Retinal pigment epithelial cell (primary cell): ENCODE results near the gene POLR1G.
A peak's percentile ranks its signal among the peaks of the same experiment; 100 is the strongest.
"Not testable (repeated sequence)": the region's sequence is repeated elsewhere in the genome, so short reads cannot be mapped to it uniquely, and the experiment has no call there.

ENCODE experiments used
- DNase-seq: peaks from one replicate; pipeline ENCODE4 v3.0.0-alpha.2; 2010; ENCODE audit warnings: low read depth
- H3K4me3 ChIP-seq: 2 replicates; pipeline ENCODE4 v1.5.1; 2011; ENCODE audit warnings: mild to moderate bottlenecking, low read length, control low read depth, moderate library complexity
- TF ChIP-seq, protein P1 (sequence below): conservative IDR thresholded peaks from 2 replicates; pipeline ENCODE4 v1.5.1; 2011; ENCODE audit warnings: low read depth, low read length, control low read depth, inconsistent platforms

The POLR1G gene

DNA sequence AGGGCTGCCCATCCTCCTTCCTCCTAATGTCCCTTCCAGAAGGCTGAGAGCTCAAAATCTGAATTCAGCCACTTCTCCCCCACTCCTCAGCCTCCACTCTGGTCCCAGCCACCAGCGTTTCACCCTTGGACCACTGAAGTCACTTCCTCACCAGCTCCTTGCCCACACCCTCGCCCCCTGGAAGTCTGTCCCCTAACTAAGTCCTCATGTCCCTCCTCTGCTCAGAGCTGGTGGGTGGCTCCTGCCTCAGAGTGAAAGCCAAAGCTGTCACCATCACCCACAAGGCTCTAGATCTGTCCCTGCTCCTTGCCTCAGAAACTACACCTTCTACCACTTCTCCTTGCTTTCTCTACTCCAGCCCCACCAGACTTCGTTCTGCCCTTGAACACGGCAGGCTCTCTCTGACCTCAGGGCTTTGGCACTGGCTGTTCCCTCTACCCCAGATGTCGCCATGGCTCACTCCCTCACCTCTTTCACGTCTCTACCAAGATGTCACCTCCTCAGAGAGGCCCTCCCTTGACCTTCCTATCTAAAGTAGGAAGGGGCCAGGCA, 15.6 kb downstream of the POLR1G start:
- DNase-seq: no peak
- H3K4me3 ChIP-seq: no peak overlapping the region

DNA sequence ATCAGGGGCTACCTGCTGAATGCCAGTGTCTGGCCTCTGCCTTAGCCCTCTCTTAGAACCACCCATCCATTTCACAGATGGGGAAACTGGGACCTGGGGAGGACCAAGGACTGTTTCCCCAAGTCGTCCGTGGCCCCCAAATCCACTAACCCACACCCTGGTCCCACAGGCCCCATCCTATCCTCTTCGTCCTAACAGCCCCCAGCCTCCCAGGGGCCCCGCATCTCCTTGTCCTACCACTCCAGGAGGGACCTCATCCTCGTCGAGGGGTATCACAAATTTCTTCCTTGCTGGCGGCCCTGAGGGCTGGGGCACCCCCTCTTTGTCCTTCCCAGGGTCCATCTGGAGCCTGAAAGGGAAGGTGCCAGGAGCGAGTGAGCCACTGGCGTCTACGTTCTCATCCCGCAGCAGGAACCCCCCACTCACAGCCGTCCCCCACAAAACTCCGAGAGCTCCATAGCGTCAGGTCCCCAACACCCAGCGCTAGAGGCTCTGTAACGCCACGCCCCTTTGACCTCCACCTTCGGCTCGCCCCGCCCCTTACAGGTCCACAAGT, 16.7 kb downstream of the POLR1G start:
- no peak for DNase-seq
- TF ChIP-seq, protein P1, sequence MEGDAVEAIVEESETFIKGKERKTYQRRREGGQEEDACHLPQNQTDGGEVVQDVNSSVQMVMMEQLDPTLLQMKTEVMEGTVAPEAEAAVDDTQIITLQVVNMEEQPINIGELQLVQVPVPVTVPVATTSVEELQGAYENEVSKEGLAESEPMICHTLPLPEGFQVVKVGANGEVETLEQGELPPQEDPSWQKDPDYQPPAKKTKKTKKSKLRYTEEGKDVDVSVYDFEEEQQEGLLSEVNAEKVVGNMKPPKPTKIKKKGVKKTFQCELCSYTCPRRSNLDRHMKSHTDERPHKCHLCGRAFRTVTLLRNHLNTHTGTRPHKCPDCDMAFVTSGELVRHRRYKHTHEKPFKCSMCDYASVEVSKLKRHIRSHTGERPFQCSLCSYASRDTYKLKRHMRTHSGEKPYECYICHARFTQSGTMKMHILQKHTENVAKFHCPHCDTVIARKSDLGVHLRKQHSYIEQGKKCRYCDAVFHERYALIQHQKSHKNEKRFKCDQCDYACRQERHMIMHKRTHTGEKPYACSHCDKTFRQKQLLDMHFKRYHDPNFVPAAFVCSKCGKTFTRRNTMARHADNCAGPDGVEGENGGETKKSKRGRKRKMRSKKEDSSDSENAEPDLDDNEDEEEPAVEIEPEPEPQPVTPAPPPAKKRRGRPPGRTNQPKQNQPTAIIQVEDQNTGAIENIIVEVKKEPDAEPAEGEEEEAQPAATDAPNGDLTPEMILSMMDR: no peak
- peak overlapping the region; percentile 77 for H3K4me3 ChIP-seq

More for the DNA sequence above, 15.6 kb downstream of the POLR1G start:
- TF ChIP-seq, protein P1: no peak

DNA sequence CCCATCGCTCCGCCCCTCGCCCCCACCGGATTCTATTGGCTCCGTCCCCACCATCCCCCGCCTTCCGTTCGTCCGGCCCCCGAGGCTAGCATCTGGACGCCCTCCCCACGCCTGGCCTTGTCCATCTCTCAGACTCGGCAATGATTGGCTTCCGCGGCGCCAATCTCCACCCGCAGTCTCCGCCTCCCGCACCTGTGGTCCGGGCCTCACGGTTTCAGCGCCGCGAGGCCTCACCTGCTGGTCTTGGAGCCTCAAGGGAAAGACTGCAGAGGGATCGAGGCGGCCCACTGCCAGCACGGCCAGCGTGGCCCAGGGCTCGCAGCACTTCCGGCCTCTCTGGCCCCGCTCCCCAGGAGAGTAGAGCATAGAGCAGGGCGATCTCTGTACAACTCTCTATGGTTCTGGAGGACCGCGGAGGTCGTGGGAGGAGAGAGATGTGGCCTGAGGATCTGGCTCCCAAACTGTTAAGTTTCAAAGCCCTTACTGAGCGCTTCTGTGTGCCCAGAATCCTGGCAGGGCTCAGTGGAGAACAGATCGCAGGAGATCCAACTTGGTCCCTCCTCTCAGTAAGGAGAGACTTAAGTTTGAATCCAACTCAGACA, 17.2 kb downstream of the POLR1G start, which contains the start of gene ERCC1:
TSS of gene ERCC1 (minus strand) at position 329 of the 602 bp plus-strand sequence. CDS start 543 bp downstream, outside the sequence.
- DNase-seq: peak; percentile 86
- TF ChIP-seq, protein P1: no peak

DNA sequence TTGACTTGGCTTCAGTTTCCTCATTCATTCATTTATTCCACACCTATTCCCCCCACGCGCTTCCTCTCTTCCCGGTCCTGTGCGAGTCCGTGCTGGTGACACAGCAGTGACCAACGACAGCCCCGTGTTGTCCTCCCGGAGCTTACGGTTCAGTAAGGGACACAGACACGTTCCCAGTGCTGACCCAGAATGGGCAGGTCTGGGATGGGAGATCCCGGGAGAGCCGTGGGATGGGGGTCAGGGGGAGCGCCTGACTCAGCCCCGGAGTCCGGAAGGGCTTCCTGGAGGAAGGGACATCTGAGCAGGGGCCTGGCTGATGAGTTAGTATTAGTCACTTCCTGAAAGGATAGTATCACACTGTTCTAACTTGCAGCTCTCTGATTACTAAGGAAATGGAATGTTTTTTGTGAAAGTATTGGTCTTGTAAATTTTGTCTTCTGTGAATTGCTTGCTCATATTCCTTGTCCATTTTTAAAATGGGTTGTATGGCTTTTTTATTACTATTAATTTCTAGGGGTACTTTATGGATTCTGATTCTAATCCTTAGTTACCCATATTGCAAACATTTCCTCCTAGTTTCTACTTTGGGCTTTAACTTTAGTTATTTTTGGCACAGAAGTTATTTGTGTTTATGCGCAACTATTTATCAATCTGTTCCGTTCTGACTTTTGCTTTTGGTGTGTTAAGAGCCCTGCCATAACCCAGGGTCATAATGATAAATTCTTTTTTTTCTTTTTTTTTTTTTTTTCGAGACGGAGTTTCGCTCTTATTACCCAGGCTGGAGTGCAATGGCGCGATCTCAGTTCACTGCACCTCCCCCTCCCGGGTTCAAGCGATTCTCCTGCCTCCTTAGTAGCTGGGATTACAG, 18.0 kb downstream of the POLR1G start:
- H3K4me3 ChIP-seq: peak overlapping the region; percentile 77
- TF ChIP-seq, protein P1: no peak

More for the DNA sequence above, 17.2 kb downstream of the POLR1G start, which contains the start of gene ERCC1:
- H3K4me3 ChIP-seq: peak within 1 kb of the TSS; percentile 77

DNA sequence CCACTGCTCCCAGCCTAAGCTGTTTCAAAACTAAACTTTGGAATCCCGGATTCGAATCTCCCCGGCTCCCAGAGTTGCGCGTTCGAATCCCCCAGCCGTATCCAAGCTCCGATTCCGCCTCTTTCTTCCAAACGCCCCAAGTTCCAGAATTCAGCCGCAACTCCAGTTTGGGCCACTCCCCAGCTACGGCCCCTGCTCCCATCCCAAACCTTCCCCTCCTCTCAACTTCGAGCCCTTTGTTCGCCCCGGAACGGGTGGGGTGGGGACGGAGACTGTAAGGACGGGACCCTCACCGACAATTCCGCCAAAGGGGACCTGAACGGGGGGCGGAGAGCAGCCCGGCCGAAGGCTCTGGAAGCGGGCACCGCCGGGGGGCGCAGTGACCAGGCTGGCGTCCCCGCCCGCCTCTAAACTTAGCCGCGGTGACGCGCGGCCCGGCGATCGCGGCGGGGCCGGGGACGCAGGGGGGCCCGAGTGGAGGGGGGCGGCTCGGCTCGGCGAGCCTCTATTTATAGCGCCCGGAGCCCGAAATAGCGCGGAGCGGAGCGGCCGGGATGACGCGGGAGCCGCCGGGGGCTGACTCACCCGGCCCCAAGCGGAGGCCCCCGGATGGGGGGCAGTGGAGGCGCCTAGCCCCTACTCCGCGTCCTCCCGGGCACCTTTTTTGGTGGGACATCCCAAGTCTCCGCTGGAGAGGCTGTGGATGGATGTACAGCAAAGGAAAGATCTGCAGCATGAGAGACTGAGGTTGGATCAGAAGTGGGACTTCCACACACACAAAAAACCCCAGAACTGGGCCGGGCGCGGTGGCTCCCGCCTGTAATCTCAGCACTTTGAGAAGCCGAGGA, 22.2 kb downstream of the POLR1G start:
- no peak for DNase-seq
- H3K4me3 ChIP-seq: peak overlapping the region; percentile 60
- TF ChIP-seq, protein P1: peak; percentile 52

More for the DNA sequence above, 18.0 kb downstream of the POLR1G start:
- DNase-seq: no peak

DNA sequence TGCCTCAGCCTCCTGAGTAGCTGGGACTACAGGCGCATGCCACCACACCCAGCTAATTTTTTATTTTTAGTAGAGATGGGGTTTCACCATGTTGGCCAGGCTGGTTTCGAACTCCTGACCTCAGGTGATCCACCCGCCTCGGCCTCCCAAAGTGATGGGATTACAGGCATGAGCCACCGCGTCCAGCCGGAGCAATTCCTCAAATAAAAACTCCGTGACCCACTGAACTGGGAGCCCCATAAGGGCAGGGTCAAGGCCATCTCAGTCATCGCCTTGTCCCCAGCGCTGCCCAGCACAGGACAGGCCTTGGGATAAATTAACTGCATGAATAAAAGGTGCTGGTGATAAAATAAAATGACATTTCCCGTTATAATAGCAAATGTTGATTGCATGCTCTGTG, 23.5 kb downstream of the POLR1G start:
- not testable (repeated sequence) for DNase-seq, H3K4me3 ChIP-seq

DNA sequence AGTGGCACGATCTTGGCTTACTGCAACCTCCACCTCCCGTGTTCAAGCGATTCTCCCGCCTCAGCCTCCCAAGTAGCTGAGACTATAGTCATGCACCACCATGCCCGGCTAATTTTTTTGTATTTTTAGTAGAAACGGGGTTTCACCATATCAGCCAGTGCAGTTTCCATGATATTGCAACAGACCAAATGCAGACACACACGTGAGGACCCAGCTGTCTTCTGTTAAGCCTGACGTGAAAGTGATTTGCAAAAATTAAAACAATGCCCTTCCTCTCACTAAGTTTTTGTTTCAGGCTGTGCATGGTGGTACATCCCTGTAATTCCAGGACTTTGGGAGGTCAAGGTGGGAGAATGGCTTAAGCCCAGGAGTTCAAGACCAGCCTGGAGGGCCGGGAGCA, 24.6 kb downstream of the POLR1G start:
- not testable (repeated sequence) for H3K4me3 ChIP-seq, DNase-seq

DNA sequence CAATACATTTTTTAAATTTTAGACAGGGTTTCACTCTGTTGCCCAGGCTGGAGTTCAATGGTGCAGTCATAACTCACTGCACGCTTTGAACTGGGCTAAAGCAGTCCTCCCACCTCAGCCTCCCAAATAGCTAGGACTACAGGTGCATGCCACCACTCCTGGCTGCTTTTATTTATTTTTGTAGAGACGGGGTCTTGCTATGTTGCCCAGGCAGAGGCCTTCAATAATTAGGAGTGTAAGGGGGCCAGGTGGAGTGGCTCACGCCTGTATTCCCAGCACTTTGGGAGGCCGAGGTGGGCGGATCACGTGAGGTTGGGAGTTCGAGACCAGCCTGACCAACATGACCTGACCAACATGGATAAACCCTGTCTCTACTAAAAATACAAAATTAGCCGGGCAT, 26.1 kb downstream of the POLR1G start:
- not testable (repeated sequence) for DNase-seq, H3K4me3 ChIP-seq
